ENCODE results near the gene CRY2.
"Not testable (repeated sequence)": the region's sequence is repeated elsewhere in the genome, so short reads cannot be mapped to it uniquely, and the experiment has no call there.

Gene CRY2

DNA sequence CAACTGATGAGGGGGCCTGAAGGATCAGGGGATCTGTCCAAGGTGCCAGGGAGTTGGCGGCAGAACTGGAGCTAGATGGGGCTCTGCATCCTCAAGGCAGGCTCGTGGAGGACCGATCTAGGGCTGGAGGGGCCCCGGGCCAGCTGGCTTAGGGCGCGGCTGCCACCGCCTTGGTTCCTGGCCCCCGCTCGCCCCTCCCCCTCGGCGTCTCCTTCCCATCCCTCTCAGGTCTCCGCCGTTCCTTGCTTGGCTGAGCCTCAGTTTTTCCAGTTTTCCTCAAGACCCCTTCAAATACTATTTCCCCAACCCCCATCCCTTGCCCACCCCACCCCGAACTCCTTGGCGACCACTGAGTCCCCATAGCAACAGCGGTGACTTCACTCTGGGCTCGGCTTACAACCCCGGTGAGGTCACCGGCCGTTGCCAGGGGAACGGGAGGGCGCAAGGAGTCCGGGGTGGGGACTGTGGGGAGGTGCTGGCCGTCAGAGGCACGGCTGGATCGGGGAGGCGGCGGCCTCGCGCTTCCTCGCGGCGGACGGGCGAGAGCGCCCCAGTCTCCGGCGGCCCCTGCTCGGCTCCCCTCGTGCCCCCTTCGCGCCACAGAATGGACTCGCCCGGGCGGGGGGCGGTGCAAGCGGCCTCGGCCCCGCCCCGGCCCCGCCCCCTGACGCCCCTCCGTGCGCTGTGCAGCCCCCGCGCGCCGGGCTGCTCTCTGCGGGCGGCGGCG is 52.3 kb downstream of the CRY2 start:
- DNase-seq (ENCODE audit: low spot score) = peak; percentile 92

DNA sequence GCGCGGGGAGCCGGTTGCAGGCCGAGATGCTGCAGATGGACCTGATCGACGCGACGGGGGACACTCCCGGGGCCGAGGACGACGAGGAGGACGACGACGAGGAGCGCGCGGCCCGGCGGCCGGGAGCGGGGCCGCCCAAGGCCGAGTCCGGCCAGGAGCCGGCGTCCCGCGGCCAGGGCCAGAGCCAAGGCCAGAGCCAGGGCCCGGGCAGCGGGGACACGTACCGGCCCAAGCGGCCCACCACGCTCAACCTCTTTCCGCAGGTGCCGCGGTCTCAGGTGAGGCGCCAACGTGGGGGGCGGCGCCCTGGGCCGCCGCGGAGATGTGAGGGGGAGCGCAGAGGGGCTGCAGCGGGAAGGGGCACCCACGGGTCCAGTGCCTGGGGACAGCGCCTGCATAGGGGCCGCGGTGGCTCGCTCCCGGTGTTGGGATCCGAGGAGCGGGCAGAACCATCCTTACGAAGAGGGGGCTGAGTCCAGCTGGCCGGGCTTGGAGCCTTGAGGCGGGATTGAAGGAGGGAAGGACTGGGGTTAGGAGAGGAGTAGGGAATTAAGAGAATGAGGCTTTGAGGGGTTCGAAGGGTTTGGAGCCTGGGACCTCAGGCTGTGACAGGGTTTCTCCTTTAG is 53.0 kb downstream of the CRY2 start:
- DNase-seq (ENCODE audit: low spot score) = not testable (repeated sequence)

DNA sequence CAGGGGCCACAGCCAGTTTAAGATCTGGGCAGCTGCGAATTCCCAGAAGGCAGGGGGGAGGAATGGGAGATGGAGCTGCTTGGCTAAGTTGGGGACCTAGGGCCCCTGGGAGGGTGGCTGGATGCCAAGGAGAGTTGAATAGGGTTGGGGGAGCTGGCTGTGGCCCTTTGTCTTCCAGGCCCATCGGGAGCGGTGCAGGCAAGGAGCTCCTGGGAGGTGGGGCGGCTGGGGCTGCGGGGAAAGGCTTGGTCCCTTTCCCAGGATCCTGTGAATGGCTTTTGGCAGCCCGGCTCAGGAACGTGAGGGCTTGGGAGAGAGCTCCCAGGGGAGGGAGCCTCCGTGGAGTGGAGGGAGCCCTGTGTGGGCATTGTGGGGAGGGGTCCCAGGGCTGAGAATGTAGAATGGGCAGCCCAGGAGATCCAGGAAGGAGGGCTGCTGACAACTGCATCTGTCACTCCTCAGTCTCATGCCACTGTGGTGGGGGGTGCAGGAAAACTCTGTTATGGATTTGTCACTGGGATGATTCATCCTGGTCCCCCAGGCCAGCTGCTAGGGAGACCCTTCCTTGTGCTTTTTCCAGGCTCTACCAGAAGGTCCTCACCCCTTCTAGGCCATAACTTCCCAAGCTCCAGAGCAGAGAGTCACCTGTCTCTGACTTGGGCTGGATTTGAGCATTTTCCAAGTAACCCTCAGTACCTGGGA is 53.8 kb downstream of the CRY2 start:
- DNase-seq (ENCODE audit: low spot score) = no peak

DNA sequence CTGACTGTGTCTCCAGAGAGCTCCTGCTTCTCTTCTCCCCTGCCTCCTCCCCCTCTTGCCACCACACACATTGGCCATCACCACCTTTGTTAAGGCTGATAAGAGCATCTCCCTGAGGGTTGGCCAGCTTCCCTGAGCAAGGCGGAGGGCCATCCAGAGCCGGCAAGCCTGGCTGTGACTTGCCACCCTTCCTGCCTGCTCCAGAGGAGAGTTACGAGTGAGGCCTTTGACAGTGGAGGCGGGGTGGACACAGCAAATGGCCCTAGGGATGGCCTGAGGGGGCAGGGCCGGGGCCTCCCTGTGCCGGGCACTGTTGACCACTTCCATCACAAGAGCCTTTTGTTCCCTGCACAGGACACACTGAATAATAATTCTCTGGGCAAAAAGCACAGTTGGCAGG is 54.4 kb downstream of the CRY2 start:
- DNase-seq (ENCODE audit: low spot score) = no peak

DNA sequence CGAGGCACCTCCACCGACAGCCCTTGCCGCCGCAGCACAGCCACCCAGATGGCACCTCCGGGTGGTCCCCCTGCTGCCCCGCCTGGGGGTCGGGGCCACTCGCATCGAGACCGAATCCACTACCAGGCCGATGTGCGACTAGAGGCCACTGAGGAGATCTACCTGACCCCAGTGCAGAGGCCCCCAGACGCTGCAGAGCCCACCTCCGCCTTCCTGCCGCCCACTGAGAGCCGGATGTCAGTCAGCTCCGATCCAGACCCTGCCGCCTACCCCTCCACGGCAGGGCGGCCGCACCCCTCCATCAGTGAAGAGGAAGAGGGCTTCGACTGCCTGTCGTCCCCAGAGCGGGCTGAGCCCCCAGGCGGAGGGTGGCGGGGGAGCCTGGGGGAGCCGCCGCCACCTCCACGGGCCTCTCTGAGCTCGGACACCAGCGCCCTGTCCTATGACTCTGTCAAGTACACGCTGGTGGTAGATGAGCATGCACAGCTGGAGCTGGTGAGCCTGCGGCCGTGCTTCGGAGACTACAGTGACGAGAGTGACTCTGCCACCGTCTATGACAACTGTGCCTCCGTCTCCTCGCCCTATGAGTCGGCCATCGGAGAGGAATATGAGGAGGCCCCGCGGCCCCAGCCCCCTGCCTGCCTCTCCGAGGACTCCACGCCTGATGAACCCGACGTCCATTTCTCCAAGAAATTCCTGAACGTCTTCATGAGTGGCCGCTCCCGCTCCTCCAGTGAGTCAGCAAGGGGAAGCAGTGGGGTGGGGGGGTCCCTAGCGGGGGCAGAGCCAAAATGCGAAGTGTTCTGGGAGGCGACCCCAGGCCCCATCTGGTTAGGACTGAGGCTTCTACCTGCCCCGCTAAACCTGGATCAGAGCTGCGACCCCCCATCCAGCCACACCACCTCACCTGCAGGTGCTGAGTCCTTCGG is 55.4 kb downstream of the CRY2 start:
- DNase-seq (ENCODE audit: low spot score) = no peak

DNA sequence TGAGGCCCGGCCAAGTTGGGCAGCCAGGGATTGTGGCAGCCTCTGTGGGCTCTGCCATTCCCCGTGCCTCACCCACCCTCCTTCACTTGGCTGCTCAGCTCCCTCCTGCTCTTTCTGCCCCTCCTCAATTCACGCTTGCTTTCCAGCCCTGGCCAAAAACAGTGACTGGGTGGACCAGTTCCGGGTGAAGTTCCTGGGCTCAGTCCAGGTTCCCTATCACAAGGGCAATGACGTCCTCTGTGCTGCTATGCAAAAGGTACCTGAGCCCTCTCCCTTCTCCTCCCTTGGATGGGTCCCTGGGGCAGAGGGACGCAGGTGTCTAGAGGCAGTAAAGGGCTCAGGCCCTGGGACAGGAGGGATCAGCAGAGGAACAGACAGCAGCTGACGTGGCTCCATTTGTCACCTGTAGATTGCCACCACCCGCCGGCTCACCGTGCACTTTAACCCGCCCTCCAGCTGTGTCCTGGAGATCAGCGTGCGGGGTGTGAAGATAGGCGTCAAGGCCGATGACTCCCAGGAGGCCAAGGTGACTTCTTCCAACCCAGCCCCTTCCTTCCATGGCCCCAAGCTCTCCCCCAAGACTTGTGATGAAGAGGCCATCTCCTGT is 57.1 kb downstream of the CRY2 start:
- no peak for DNase-seq (ENCODE audit: low spot score)

DNA sequence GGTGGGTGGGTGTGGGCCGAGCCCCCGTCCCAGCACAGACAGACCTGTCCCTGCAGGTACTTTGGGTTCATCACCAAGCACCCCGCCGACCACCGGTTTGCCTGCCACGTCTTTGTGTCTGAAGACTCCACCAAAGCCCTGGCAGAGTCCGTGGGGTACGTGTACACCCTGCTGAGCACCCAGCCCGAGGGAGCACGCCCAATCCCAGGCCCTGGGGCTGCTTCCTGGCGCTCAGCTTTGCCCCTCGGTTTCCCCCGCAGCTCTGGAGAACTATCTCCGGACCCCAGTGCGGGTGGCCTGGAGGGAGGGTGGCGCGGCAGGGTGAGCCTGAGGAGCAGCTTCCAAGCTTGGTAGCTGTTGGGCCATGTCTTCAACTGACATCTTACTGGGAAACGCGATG is 57.8 kb downstream of the CRY2 start:
- no peak for DNase-seq (ENCODE audit: low spot score)

DNA sequence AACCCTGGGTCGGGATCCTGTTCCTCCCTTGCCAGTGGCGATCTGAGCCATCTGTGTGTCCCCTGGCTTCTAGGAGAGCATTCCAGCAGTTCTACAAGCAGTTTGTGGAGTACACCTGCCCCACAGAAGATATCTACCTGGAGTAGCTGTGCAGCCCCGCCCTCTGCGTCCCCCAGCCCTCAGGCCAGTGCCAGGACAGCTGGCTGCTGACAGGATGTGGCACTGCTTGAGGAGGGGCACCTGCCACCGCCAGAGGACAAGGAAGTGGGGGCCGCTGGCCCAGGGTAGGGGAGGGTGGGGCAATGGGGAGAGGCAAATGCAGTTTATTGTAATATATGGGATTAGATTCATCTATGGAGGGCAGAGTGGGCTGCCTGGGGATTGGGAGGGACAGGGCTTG is 58.3 kb downstream of the CRY2 start:
- DNase-seq (ENCODE audit: low spot score) = not testable (repeated sequence)

DNA sequence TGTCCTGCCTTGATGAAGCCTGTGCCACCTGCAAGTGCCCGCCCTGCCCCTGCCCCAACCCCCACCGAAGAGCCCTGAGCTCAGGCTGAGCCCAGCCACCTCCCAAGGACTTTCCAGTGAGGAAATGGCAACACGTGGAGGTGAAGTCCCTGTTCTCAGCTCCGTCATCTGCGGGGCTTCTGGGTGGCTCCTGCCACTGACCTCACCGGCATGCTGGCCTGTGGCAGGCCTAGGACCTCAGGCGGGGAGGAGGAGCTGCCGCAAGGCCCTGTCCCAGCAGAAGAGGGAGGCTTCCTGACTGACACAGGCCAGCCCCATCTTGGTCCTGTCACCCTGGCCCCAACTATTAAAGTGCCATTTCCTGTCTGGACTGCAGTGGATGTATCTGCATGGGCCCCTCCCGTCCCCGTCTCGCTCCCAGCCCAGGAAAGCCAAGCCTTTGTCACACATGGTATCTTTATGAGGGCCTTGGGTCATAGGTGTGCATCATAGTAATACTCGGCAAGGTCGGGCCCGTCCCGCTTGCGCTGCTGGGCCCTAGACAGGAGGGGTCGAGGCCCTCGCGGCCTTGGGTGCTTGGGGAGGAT is 58.9 kb downstream of the CRY2 start:
- DNase-seq (ENCODE audit: low spot score) = no peak

DNA sequence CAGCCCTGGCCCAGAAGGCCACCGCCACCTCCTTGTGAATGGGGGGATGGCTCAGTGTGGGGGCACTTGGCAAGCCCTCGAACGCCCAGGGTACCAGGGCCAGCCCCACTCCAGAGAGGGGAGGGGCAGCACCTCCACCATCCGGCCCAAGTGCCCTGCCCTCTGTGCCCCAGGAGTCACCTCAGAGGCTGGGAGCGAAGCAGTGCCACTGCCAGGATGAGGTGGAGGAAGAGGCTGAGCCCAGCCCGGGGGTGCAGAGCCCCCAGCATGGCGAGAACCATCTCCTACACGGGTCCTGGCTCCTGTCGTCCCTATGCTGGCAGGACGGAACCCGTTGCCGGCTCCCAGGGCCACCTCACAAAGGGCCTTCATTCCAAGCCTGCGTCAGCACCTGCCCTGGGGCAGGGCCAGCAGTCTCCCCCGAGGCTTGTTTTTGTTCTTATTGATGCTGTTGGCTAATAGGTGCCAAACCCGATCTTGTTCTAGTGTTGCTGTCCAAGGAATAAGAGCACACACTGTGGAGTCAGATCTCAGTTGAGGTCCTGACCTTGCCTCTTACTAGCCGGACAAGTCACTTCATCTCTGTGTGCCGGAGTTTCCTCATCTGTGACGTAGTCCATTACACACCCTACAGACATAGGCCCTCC is 59.8 kb downstream of the CRY2 start, which contains the start of gene FREY1:
Gene FREY1 (minus strand): TSS at position 307 of the 647 bp plus-strand sequence. CDS start 26 bp downstream, at position 281.
- no peak for DNase-seq (ENCODE audit: low spot score)

DNA sequence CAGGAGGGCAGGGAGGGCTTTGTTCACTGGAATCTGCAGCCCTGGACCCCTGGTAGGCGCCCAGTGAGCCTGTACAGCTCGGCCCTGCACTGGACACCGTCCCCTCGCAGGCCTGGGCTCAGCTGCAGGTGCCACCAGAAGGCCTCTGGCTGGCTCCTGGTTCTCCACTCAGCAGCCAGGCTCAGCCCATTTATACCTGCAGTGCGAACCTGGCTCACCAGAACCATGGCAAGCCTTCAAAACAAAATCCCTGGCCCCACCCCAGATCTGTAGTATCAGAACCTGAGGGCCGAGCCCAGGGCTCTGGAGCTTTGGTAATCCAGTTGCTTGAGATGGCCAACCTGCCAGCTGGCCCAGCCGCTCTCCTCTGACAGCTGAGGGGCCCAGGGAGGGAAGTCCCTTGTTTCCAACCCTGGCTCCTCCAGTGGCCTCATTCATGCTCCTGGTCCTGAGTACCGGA is 60.7 kb downstream of the CRY2 start:
- DNase-seq (ENCODE audit: low spot score) = no peak

DNA sequence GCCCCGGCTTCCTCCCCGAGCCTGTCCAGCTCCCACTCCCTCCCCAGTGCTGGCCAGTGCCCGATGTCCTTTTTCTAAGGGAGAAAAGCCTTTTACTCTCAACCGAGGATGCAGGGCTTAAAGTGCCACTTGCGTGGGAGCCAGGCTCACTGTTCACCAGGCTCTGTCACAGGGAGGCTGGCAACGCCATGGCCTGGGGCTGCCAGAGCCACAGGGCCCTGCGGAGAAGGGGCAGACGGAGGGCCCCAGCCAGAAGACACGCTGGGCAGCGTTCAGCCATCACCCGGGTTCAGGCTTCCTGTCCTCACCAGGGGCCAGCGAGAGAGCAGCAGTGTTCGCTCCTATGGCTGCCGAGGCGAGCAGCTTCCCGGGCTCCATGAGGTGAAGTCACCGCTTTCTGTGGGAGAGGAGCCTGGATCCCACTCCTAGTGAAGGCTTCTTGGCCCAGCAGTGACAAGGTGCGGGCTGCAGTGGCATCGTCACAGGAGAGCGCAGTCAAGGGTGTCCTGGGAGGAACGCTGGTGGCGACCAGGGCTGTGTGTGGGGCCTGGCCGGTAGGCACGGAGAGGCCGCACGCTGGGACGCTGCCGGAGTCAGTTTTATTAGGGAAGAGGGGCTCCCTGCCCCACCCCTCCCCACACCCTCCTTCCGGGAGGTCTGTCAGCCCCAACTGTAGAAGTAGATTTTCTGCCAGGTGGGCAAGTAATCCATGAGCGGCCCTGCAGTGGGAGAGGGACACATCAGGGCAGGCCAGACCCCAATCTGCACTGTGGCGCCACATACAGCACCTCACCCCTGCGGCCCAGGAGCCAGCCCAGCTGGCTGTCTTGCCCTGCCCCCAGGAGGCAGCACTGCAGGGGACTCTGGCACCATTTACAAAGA is 62.6 kb downstream of the CRY2 start:
- DNase-seq (ENCODE audit: low spot score) = no peak

DNA sequence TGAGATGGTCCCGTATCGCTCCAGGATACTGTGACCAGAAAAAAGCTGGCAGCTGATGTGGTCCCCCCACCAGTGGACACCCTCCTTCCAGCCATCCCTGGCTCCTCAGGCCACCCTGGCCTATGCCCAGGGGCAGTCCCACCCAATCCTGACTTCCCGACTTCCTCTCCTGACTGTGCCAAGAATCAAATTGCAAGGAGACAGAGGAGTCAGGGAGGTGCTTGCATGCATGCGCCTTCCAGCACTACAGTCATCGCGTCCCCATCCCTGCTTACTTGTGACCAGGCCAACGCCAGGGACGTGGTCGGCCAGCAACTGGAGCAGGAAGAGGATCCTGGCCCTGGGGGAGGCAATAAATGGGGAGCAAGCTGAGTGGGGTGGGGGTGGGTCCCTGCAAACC is 63.3 kb downstream of the CRY2 start:
- no peak for DNase-seq (ENCODE audit: low spot score)

DNA sequence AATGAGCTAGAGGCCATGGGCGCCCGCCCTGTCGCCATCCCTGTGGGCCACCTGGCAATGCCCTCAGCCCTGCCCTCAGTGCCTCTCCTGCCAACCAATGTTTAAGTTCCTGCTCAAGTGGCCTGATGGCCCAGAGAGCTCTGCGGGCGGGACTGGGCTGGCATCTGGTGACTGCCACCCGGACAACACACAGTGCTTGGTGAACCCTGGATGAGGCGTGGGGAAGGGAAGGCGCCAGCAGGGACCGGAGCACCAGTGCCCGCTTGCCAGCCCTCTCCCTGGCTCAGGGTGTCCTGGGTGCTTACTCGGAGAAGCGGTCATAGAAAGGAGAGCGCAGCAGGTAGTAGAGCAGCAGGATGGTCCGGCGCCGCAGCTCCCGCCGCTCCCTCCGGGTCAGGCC is 66.2 kb downstream of the CRY2 start:
- DNase-seq (ENCODE audit: low spot score) = no peak

DNA sequence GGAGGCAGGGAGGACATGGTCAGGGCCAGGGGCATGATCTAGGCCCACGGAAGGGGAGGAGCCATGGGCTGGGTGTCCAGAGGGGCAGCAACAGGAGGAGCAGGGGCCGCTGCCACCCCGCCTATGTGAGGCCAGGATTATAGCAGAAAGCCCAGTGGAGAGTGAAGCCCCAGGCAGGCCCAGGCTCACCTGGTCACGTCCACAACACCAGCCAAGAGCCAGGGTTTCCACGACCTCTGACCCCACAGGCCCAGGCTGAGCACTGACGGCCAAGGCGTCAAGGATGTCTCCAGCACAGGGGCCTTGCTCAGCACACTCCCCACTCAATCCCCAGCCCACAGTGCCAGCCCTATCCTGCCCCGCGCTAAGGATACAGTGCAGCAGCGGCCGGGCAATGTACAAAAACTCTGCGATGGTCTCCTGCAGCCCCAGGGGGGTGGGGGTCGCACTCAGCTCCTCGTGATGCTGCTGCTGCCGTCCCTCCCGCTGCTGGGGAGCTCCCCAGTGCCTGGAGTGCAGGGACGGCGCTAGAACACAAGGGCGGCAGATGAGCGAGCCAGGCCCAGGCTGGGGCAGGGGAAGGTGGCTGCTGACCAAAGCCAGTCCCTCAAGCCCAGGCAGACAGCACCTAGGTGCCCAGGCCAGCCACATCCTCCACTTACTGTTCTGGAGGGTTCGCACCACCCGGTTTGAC is 66.8 kb downstream of the CRY2 start:
- DNase-seq (ENCODE audit: low spot score) = no peak

DNA sequence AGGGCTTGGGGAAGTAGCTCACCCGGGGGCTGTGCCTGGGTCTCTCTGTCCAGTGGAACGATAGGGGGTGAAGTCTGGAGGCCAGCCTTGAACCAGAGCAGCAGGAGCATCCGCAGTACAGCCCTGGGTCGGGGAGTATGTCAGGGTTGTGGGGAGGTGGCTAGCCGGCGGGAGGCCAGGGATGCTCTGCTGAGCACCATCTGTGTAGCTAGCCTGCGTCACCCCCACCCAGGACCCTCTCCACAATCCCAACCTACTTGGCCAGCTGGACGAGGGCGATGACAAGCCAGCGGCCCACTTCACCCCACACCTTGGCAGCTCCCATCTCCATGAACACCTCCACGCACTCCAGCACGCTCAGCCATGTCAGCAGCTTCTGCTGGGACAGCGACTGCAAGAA is 68.2 kb downstream of the CRY2 start:
- DNase-seq (ENCODE audit: low spot score) = no peak

DNA sequence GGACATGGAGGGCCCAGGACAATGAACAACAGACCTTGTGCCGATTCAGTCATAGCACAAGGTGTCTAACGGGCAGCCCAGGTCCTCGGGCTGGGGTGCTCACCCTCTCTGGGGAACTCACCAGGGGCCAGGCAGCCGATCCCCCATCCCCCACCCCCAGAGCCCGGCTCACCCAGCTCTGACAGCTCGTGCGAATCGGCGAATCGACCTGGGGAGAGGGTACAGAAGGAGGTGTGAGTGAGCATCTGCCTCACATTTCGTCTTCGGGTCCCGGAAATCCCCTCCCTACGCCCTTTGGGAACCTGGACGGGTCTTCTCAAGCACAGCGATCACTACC is 70.0 kb downstream of the CRY2 start:
- no peak for DNase-seq (ENCODE audit: low spot score)

DNA sequence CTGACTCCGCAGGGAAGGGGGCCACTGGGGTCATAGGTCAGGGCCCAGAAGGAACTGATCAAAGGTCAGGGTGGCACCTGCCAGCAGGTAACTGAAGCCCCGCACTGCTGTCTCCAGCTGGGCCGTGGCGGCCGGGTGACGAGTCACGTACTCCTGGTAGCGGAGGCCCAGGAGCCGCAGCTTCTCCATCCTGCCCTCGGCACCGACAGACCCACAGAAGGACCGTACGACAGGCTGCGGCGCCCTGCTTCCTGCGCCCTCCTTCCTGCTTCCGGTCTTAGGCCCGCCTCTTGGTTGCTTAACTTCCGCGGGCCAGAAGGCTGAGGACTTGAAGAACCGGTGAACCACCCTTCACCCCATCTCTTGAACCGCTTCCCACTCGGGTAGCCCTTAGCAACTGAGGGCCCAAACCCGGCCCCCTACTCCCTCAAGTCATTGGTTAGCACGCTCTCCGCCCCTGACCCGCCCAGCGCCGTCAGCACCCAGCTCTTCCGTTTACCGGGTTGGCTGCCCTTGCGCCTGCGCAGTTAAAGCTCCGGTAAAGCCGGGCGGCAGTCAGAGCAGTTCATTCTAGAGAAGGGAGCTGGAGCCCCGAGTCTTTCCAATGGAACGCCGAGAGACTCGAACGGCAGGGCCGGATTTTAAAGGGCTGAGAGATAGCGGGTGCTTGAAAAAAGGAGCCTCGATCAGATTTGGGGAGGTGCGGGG is 70.5 kb downstream of the CRY2 start, which contains the start of gene PEX16:
Gene PEX16 (minus strand): TSS at position 255 of the 708 bp plus-strand sequence. CDS start 66 bp downstream, at position 189.
- DNase-seq (ENCODE audit: low spot score) = peak; percentile 97
